ENCODE results near the gene FPR1.
A peak's percentile ranks its signal among the peaks of the same experiment; 100 is the strongest.

FPR1 gene

DNA sequence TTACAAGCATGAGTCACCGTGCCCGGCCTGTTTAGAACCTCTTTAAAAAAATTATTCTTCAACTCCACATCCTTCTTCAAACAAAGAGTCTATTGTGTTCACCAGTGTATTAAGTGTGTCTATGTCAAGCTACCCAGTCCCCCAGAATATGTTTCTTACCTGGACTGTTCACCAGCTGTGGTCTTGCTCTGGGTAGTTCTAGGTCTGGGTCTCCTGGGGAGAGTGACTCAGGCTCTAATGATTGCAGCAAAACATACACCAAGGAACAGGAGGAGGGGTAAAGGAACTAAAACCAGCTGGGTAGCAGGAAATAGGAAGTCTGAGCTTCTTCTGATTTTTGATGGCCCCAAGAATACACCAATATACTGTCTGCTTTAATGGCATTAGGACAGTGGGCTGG, at the start of gene FPR1:
TSS of gene FPR1 (minus strand) at position 224 of the 400 bp plus-strand sequence. CDS start 4,884 bp downstream, outside the sequence.
- DNase-seq (ENCODE audit: low read depth), result peak; percentile 40

GRCh38 chr19:51800473-51801244, 49.0 kb upstream of the FPR1 start:
- DNase-seq (ENCODE audit: low read depth), result no peak

- DNase-seq (ENCODE audit: low read depth), result no peak
These were observed 48.2 kb upstream of the FPR1 start for GRCh38 chr19:51799774-51800472.

- peak; percentile 91 for DNase-seq (ENCODE audit: low read depth)
These were observed 47.5 kb upstream of the FPR1 start for GRCh38 chr19:51799034-51799773.

- DNase-seq (ENCODE audit: low read depth), result no peak
These were observed 46.4 kb upstream of the FPR1 start for GRCh38 chr19:51798062-51798461.

DNA sequence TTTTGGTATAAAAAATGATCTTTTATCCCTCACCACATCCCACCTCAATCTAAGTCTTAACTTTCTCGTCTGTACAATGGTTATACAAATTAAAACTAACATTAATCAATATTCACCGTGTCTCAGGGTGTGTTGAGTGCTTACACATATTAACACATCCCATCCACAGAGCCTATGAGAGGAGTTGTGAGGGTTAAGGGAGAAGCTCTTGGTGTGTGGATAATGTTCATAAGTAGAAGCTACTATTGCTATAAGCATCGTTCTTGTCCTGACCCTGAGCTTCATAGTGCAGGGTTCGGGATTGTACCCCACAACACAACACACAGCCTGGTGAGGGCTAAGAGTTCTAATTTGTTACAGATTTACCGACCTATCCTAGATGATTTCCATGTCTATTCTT, 45.8 kb upstream of the FPR1 start:
- DNase-seq (ENCODE audit: low read depth), result no peak

- no peak for DNase-seq (ENCODE audit: low read depth)
These were observed 44.6 kb upstream of the FPR1 start for GRCh38 chr19:51796195-51796679.

DNA sequence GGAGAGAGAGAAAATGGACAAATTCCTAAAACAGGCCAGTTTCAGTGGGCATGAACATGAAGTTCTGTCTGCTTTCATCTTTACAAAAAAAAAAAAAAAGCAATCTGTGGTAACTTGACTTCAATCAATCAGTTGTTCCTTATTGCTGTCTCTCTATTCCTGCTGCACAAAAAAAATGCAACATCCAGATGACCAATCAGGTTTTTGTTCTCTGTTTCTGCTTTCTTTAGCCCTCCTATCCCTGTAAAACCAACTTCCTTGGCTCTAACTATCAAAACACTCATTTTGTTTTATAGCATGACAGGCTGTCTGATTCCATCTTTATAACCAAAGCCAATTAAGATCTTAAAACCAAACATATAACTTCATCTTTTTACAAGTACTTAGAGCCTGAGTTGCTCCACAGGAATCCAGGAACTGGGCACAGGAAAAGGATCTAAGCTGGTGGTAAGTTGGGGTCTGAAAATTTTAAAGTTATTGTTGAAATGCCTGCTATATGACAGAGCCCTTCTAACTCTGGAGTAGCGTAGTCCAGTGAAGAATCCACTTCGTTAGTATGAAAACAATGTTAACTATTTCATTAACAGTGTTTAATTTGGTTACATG, 43.3 kb upstream of the FPR1 start, which contains the start of gene FPR3:
TSS of gene FPR3 (plus strand) at position 273 of the 606 bp plus-strand sequence. CDS start 28,592 bp downstream, outside the sequence.
- DNase-seq (ENCODE audit: low read depth), result no peak

GRCh38 chr19:51793994-51794393, 42.3 kb upstream of the FPR1 start:
- DNase-seq (ENCODE audit: low read depth), result no peak

DNA sequence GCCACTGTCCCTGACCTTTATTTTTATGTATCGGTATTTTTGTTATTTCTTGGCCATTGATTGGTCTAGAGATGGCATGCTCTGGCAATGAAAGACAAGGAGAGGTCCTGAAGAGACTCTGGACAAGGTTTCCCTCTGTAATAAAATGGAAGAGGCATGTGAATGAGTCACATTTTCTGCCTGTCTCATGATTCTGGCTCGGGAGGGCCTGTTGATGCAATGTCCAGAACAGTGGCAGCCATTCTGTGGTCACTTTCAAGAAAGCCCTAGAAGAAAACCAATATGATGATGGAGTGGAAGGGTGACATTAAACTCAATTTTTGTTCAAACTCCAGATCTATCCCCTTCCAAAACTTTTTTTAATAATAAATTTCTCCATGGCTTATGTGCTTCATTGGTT, 41.3 kb upstream of the FPR1 start:
- DNase-seq (ENCODE audit: low read depth), result no peak

- DNase-seq (ENCODE audit: low read depth), result no peak
These were observed 37.5 kb upstream of the FPR1 start for GRCh38 chr19:51789061-51789795.

- no peak for DNase-seq (ENCODE audit: low read depth)
These were observed 36.4 kb upstream of the FPR1 start for GRCh38 chr19:51788029-51788428.

- DNase-seq (ENCODE audit: low read depth), result no peak
These were observed 35.2 kb upstream of the FPR1 start for GRCh38 chr19:51786646-51787494.

GRCh38 chr19:51784922-51785690, 33.4 kb upstream of the FPR1 start:
- DNase-seq (ENCODE audit: low read depth), result peak; percentile 35

DNA sequence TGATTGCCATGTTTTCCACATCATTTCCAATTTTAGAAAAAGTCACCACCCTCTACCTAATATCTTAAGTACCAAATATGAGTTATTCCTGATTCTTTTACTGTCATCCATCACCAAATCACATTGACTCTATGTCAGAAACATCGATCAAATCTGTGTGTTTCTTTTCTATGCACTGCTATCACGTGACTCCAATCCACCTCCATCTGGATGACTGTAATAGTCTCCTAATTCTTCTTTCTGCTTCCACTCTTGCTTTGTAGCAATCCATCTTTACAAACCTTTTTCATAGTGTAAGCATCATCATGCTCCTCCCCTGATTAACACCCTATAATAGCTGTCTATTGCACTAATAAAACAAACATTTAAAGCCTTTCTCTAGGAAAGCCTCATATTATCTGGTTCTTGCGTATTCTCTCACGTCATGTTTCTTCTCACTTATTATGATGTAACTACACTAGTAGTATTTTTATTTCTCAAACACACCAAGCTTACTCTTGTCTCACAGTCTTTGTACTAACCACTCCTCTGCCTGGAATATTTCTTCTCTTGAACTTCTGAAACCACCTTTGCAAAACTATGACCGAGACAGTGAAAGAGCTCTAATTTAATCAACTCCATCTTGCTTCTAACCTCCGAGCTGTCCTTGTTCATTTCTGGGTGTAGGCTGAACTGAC, 32.6 kb upstream of the FPR1 start:
- no peak for DNase-seq (ENCODE audit: low read depth)

DNA sequence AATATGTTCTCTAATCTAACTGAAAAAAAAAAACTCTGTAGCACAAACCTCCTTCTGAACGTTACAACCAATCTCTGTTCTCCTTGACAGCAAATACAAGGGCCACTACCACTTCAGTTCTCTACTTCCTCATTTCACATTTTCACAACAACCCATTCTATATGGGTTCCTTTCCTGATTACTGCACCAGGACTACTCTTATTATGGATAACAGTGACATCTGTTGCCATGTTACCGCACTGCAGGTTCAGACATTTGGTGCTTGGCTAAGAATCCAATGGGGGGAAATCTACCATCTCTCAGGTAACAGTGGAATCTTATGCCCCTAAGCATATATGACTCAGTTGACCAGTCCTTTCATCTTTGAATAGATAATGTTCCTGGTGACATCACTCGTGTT, 31.7 kb upstream of the FPR1 start:
- DNase-seq (ENCODE audit: low read depth), result no peak

DNA sequence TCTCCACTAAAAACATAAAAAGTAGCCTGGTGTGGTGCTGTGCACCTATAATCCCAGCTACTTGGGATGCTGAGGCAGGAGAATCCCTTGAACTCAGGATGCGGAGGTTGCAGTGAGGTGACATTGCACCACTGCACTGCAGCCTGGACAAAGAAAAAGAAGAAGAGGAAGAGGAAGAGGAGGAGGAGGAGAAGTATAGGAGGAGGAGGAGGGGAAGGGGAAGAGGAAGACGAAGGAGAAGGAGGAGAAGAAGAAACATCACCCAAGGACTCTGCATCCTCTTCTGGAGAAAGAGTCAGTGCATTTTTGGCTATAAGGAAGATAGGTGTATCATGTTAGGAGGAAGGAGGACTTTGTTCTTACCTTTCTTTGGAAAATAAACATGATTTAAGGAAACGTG, 30.3 kb upstream of the FPR1 start:
- no peak for DNase-seq (ENCODE audit: low read depth)

GRCh38 chr19:51780270-51780669, 28.6 kb upstream of the FPR1 start:
- no peak for DNase-seq (ENCODE audit: low read depth)

GRCh38 chr19:51779703-51780102, 28.0 kb upstream of the FPR1 start:
- no peak for DNase-seq (ENCODE audit: low read depth)

Data from fibroblast of gingiva (primary cell).